ENCODE measurements around the gene HP1BP3.

HP1BP3 gene

GRCh38 chr1:20770314-20771087, 16.6 kb downstream of the HP1BP3 start:
- in situ Hi-C loops (cut with MboI; ENCODE audit: low sequenced_read_pairs), result no loop called here

DNA sequence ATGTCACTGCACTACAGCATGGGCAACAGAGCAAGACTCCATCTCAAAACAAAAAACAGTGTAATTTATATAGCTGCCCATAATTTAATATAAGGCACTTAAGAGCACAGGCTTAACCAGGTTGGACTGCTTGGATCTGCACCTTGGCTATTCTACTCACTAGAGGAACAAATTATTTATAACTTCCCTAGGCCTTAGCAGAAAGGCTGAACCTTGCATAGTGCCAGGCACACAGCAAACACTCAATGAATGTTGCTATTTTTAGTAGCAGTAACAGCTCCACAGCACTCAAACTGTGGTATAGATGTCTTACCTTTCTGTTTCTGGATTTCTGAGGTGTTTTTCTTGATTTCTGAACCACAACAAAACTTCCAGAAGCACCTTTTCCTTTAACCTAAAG, 19.8 kb downstream of the HP1BP3 start:
- in situ Hi-C loops (cut with MboI; ENCODE audit: low sequenced_read_pairs), result no loop called here

DNA sequence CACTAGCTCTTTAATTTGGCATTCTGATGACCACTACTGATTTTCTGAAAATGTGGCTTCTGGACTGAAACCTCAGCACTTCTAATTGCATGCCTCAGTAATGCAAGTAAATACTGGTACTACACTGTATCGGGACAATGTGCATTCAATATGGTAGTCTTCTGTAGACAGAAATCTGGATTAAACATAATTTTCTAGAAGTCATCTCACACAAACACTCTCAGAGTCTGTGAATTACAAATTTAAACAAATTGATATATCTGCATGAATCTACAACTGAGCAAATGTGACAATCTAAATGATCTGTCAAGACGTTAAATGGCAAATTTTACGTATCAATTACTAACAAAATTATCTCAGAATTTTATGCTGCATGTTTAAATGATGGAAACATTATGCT, 23.7 kb downstream of the HP1BP3 start:
- in situ Hi-C loops (cut with MboI; ENCODE audit: low sequenced_read_pairs), result no loop called here

- in situ Hi-C loops (cut with MboI; ENCODE audit: low sequenced_read_pairs), result no loop called here
These were observed 26.8 kb downstream of the HP1BP3 start for GRCh38 chr1:20760322-20760721.

DNA sequence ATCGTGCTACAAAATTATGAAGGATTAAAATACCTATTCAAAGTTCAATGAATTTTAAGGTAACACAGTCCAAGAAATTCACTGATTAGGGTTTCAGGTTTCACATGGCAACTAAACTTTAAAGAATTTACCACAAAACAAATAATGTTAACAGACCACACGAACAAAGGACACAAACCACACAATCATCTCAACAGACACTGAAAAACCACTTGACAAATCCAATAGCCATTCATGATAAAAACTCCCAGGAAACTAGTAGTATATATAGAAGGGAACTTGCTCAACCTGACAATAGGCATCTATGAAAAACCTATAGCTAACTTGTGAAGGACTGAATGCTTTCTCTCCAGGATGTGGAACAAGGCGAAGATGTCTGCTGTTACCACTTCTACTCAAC, 33.5 kb downstream of the HP1BP3 start:
- in situ Hi-C loops (cut with MboI; ENCODE audit: low sequenced_read_pairs), result no loop called here

DNA sequence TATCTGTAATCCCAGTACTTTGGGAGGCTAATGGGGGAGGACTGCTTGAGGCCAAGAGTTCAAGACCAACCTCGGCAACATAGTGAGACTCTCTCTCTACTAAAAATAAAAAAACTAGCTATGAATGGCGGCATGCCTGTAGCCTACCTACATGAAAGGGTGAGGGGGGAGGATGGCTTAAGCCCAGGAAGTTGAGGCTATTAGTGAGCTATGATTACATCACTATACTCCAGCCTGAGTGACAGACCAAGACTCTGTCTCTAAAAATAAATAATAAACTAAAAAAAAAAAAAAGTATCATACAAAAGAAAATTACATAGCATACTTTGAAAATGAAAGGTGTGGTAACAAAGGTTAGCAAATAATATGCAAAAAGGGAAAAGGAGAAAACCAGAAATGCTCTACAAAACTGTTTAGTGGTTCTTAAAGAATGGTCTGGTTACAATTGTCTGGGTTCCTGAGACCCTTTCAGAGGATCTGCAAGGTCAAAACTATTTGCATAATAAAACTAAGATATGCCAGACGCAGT, 35.6 kb downstream of the HP1BP3 start:
- in situ Hi-C loops (cut with MboI; ENCODE audit: low sequenced_read_pairs), result no loop called here

GRCh38 chr1:20742671-20743070, 44.4 kb downstream of the HP1BP3 start:
- in situ Hi-C loops (cut with MboI; ENCODE audit: low sequenced_read_pairs), result no loop called here

DNA sequence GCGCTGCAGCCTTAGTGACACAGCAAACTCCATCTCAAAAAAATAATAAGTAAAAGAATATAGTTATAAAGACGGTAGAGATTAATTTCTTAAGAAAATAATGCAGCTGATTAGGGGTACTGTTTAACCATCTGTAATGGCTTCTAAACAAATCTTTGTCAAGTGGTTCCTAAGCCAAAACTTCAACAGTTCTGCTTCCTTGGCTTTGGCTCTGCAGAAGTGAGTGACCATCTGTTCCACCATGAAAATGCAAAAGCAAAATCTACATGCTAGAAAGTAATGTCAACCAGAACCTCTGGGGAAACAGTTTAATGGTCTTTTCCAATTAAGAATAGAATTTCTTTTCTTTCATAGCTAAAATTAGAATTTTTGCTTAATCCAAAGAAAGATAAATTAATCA, 46.3 kb downstream of the HP1BP3 start:
- in situ Hi-C loops (cut with MboI; ENCODE audit: low sequenced_read_pairs), result no loop called here

GRCh38 chr1:20739225-20739624, 47.9 kb downstream of the HP1BP3 start:
- in situ Hi-C loops (cut with MboI; ENCODE audit: low sequenced_read_pairs), result no loop called here

- in situ Hi-C loops (cut with MboI; ENCODE audit: low sequenced_read_pairs), result no loop called here
These were observed 51.5 kb downstream of the HP1BP3 start for GRCh38 chr1:20735581-20736111.

DNA sequence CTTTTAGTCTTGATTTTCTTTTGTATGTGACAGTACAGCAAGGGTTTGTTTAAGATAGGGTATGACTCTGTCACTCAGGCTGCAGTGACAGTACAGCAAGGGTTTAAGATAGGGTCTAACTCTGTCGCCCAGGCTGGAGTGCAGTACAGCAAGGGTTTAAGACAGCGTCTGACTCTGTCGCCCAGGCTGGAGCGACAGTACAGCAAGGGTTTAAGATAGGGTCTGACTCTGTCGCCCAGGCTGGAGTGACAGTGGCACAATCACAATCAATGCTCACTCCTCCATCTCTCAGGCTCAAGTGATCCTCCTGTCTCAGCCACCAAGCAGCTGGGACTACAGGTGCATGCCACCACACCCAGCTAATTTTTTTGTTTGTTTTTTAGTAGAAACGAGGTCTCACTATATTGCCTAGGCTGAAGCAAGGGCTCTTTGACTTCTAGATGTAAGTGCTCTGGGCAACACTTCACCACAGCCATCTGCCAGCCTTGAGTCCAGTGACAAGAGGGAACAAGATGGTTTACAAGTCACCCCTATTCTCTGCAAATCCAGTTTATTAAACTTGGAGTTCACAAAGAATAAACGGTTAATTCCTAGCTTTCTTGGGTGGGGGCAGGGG, 53.6 kb downstream of the HP1BP3 start:
- in situ Hi-C loops (cut with MboI; ENCODE audit: low sequenced_read_pairs), result no loop called here

DNA sequence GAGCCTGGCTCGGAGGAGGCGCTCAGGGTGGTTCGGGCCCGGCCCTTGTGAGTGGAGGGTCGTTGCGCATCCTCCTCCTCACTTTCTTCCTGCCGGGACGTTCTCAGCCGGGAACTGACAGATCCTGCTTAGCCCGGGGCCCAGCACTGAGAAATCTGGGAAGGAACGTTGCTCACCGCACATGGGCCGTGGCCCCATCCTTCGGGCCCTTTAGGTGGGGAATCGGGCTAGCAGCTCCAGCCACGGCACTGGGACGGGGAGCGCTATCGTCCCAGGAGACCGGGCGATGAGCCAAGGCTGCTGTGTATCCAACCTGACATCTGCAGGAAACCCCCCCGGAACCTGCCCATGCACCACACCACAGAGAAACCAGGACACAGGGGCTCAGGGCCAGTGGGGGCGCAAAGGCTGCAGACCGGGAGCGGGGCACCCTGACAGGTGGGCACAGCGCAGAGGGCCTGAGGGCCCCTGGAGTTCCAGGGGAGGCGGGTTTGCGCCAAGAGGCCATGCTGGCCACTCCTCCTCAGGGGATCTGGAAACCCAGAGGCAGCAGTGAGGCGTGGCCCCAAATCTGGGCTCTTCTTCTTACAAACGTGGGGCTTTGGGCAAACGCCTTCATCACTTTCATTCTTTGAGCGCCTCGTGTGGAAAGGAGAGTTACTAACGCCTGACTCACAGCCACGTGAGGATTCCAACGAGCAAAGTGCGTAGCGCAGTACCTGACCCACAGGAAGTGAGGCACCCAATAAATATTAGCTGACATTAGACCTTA, 54.3 kb downstream of the HP1BP3 start, which contains the start of gene SH2D5:
SH2D5 (minus strand) TSS at position 116 of the 772 bp plus-strand sequence. CDS start 4,659 bp downstream, outside the sequence.
- in situ Hi-C loops (cut with MboI; ENCODE audit: low sequenced_read_pairs), result no loop called here

GRCh38 chr1:20732071-20732587, 55.0 kb downstream of the HP1BP3 start:
- in situ Hi-C loops (cut with MboI; ENCODE audit: low sequenced_read_pairs), result no loop called here

- in situ Hi-C loops (cut with MboI; ENCODE audit: low sequenced_read_pairs), result no loop called here
These were observed 55.8 kb downstream of the HP1BP3 start for GRCh38 chr1:20731057-20731991.

- in situ Hi-C loops (cut with MboI; ENCODE audit: low sequenced_read_pairs), result no loop called here
These were observed 56.4 kb downstream of the HP1BP3 start for GRCh38 chr1:20730690-20731056.

GRCh38 chr1:20729990-20730689, 57.0 kb downstream of the HP1BP3 start:
- in situ Hi-C loops (cut with MboI; ENCODE audit: low sequenced_read_pairs), result no loop called here

DNA sequence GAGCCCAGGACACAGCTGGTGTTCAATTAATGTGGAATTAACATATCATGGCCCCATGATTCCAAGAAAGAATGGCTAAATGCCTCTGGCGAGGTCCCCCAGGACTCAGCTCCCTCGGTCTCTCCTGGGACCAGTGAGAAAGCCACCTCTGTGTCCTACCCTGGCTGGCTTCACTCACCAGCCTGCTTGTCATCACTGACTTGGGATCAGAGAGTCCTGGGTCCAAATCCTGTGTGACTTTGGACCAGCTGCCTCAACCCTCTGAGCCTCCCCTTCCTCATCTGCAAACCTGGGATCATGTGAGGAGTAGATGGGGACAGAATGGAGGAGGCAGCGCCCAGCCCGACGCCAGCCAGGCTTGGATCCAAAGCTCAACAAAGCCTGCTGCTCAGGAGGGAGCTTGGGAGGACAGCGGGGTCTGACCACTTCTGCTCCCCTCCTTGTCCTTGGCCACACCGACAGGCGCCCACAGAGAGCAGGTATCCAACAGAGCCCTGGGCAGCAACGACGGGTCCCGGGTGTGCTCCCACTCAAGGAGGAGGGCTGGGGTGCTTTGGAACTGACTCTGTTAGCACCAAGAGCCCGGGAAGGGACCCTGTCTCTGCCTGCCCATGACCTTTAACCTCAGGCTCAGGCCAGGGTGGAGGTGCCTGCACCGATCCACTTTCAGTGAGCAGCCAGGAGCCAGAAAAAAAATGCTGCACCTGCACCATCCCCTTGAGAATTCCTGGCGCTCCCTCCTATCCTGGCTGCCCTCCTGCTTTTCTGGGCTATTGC, 57.8 kb downstream of the HP1BP3 start:
- in situ Hi-C loops (cut with MboI; ENCODE audit: low sequenced_read_pairs), result no loop called here

DNA sequence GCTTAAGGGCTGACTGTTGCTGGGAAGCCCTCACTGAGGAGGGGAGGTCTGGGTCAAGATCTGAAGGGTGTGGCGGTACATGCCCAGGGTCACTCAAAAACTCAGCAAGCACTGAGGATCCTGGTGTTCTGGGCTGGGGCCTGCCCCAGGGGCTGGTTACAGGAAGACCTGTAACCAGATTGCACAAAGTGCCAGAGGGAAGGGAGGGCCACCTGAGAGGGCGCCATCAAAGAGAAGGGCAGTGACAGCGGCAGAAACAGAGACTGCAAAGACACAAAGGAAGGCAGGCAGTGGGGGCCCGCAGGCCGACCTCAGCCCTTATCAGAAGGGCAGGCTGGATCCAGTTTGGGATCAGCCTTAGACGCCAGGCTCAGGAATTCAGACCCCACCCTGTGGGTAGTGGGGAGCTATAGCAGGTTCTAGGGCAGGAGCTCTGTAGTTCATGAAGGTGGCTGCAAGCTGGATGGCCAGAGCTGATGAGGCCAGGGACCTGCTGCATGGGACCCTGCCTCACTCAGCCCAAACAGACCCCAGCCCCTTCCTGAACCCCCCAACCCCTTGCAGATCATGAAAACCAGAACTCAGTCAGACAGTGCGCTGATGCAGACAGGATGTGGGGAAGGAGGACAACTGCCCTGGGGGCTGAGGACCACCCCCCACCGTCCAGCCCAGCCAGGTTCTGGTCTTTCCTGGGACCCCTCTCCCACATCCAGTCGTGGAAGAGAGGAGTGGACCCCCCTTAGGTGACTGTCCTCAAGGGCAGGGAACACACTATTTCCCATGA, 58.5 kb downstream of the HP1BP3 start:
- in situ Hi-C loops (cut with MboI; ENCODE audit: low sequenced_read_pairs), result no loop called here

Data from hTERT RPE-1 (cell line).